Ascending aorta (tissue), 2 donors: ENCODE data around the gene GLIS2. TPM values are rescaled to one million over a fixed set of nuclear protein-coding genes. Genes with fewer than 3 reads are reported as not detected.

Experiments used
- DNase-seq, 2 donors: peaks; one replicate each; pipeline ENCODE4 v3.0.0-alpha.2; 2019; ENCODE audit warnings: low spot score in 2 of 2
- H3K27ac ChIP-seq, 2 donors: fragments of 200-600 bp; sonication (generic); one replicate each; pipeline ENCODE4 v1.5.1; 2016 to 2017; ENCODE audit warnings: mild to moderate bottlenecking in 1 of 2
- H3K27me3 ChIP-seq: fragments of 200-600 bp; sonication (generic); one replicate; pipeline ENCODE4 v1.5.1; 2017
- H3K36me3 ChIP-seq, 2 donors: fragments of 200-600 bp; sonication (generic); one replicate each; pipeline ENCODE4 v1.5.1; 2016
- H3K4me1 ChIP-seq, 2 donors: fragments of 200-600 bp; sonication (generic); one replicate each; pipeline ENCODE4 v1.5.1; 2016 to 2017; ENCODE audit warnings: mild to moderate bottlenecking in 1 of 2
- H3K4me3 ChIP-seq, 2 donors: fragments of 200-600 bp; sonication (generic); one replicate each; pipeline ENCODE4 v1.5.1; 2016 to 2017; ENCODE audit warnings: mild to moderate bottlenecking in 1 of 2
- H3K9me3 ChIP-seq, 2 donors: fragments of 200-600 bp; sonication (generic); one replicate each; pipeline ENCODE4 v1.5.1; 2016
- CTCF ChIP-seq, 3 experiments: fragments of 200-600 bp in 2 of 3; fragments of 450-650 bp in 1 of 3; sonication (generic) in 2 of 3; IDR thresholded peaks; one replicate each; pipeline ENCODE4 v1.5.1; 2016 to 2019; ENCODE audit warnings: antibody characterized with exemption in 3 of 3, mild to moderate bottlenecking in 1 of 3, moderate library complexity in 1 of 3
- intact Hi-C: fragments of 100-400 bp; cut with DNase I; formaldehyde crosslinking; loops from one replicate; pipeline ENCODE4 v1.15.1; 2023
- total RNA-seq: library from RNA; depleted of rRNA; stranded (reverse); fragments of >200 nt; gene quantifications from one replicate; pipeline ENCODE4 v1.1.0, GENCODE V29; 2016

The GLIS2 gene
- total RNA-seq, 1 donor from 2014 or later: 16.8 TPM

- DNase-seq: no peak
- Histone ChIP-seq H3K36me3 (peaks cover 21 to 40% of the 10 kb centered on the region in 2 donors), H3K4me1 (no peaks in the 10 kb centered on the region), H3K4me3 (no peak overlapping the region), H3K27me3 (no peaks in the 10 kb centered on the region), H3K9me3 (no peaks in the 10 kb centered on the region), H3K27ac (no peak overlapping the region)
- no peak for TF ChIP-seq CTCF (IDR thresholded peaks at IDR 0.05)
- intact Hi-C loops: no loop called here
These were observed 44.7 kb downstream of the GLIS2 start for GRCh38 chr16:4360538-4361021.

GRCh38 chr16:4361033-4361943 is 45.4 kb downstream of the GLIS2 start:
- DNase-seq: no peak
- TF ChIP-seq CTCF (IDR thresholded peaks at IDR 0.05): no peak
- H3K27ac ChIP-seq: no peak overlapping the region
- no peaks in the 10 kb centered on the region for H3K9me3 ChIP-seq
- intact Hi-C loops: no loop called here
- H3K4me1 ChIP-seq: no peaks in the 10 kb centered on the region
- H3K4me3 ChIP-seq: no peak overlapping the region
- H3K36me3 ChIP-seq: peaks cover 21 to 40% of the 10 kb centered on the region in 2 donors
- no peaks in the 10 kb centered on the region for H3K27me3 ChIP-seq

- TF ChIP-seq CTCF (IDR thresholded peaks at IDR 0.05): no peak
- Histone ChIP-seq H3K4me3 (no peak overlapping the region), H3K4me1 (no peaks in the 10 kb centered on the region), H3K27ac (no peak overlapping the region), H3K27me3 (no peaks in the 10 kb centered on the region), H3K9me3 (no peaks in the 10 kb centered on the region), H3K36me3 (peaks cover 21 to 37% of the 10 kb centered on the region in 2 donors)
- no peak for DNase-seq
- intact Hi-C loops: no loop called here
These were observed 46.1 kb downstream of the GLIS2 start for GRCh38 chr16:4361944-4362311.

- Histone ChIP-seq H3K4me3 (no peak overlapping the region), H3K27ac (no peak overlapping the region), H3K27me3 (no peaks in the 10 kb centered on the region), H3K4me1 (peaks cover 0 to 6% of the 10 kb centered on the region in 2 donors), H3K9me3 (no peaks in the 10 kb centered on the region), H3K36me3 (peaks cover 21 to 35% of the 10 kb centered on the region in 2 donors)
- TF ChIP-seq CTCF (IDR thresholded peaks at IDR 0.05): no peak
- no peak for DNase-seq
- intact Hi-C loops: no loop called here
These were observed 46.7 kb downstream of the GLIS2 start for GRCh38 chr16:4362476-4363135.

GRCh38 chr16:4364196-4365013 is 48.5 kb downstream of the GLIS2 start:
- Histone ChIP-seq H3K27me3 (no peaks in the 10 kb centered on the region), H3K9me3 (no peaks in the 10 kb centered on the region), H3K4me3 (no peak overlapping the region), H3K36me3 (peaks cover 21 to 29% of the 10 kb centered on the region in 2 donors), H3K27ac (no peak overlapping the region), H3K4me1 (peaks cover 3 to 24% of the 10 kb centered on the region in 2 donors)
- no peak for TF ChIP-seq CTCF (IDR thresholded peaks at IDR 0.05)
- DNase-seq: no peak
- intact Hi-C loops: no loop called here
